ENCODE data around the gene HAGHL.

HAGHL gene

GRCh38 chr16:702341-702740 is 24.6 kb upstream of the HAGHL start:
- H3K79me2 ChIP-seq (ENCODE audit: insufficient read depth, low read length) = no peaks in the 10 kb centered on the region
- no peaks in the 10 kb centered on the region for H3K9me3 ChIP-seq (ENCODE audit: insufficient read depth, low read length, severe bottlenecking)
- no peak overlapping the region for H3K4me2 ChIP-seq (ENCODE audit: insufficient read depth, low read length)
- no peaks in the 10 kb centered on the region for H3K27me3 ChIP-seq (ENCODE audit: insufficient read depth, low read length, poor library complexity)
- no peaks in the 10 kb centered on the region for H3K4me1 ChIP-seq (ENCODE audit: insufficient read depth, low read length)
- no peak overlapping the region for H3K4me3 ChIP-seq (ENCODE audit: low read depth in 1 of 2, low read length in 2 of 2)
- ATAC-seq (ENCODE audit: insufficient read depth, low read depth) (no peak), DNase-seq (no peak)
- no peaks in the 10 kb centered on the region for H3K36me3 ChIP-seq (ENCODE audit: insufficient read depth, low read length)
- H3K9ac ChIP-seq (ENCODE audit: low read depth, low read length) = no peak overlapping the region
- H4K20me1 ChIP-seq (ENCODE audit: insufficient read depth, low read length) = peaks cover 5% of the 10 kb centered on the region
- no peak overlapping the region for H2AFZ ChIP-seq (ENCODE audit: low read depth, low read length)
- H3K27ac ChIP-seq (ENCODE audit: low read length) = no peak overlapping the region
- no peak for TF ChIP-seq EZH2 (IDR thresholded peaks at IDR 0.05; ENCODE audit: borderline replicate concordance, low read depth, low read length, severe bottlenecking)
- no peak for TF ChIP-seq CTCF (IDR thresholded peaks at IDR 0.05; ENCODE audit: borderline replicate concordance, extremely low read depth, low read length, poor library complexity, severe bottlenecking)

- Histone ChIP-seq H3K9ac (ENCODE audit: low read depth, low read length) (no peak overlapping the region), H3K36me3 (ENCODE audit: insufficient read depth, low read length) (no peaks in the 10 kb centered on the region), H3K79me2 (ENCODE audit: insufficient read depth, low read length) (no peaks in the 10 kb centered on the region), H3K9me3 (ENCODE audit: insufficient read depth, low read length, severe bottlenecking) (no peaks in the 10 kb centered on the region), H3K4me2 (ENCODE audit: insufficient read depth, low read length) (no peak overlapping the region), H3K4me3 (ENCODE audit: low read depth in 1 of 2, low read length in 2 of 2) (no peak overlapping the region), H2AFZ (ENCODE audit: low read depth, low read length) (no peak overlapping the region), H4K20me1 (ENCODE audit: insufficient read depth, low read length) (peaks cover 8% of the 10 kb centered on the region), H3K27ac (ENCODE audit: low read length) (no peak overlapping the region), H3K27me3 (ENCODE audit: insufficient read depth, low read length, poor library complexity) (no peaks in the 10 kb centered on the region), H3K4me1 (ENCODE audit: insufficient read depth, low read length) (no peaks in the 10 kb centered on the region)
- TF ChIP-seq EZH2 (IDR thresholded peaks at IDR 0.05; ENCODE audit: borderline replicate concordance, low read depth, low read length, severe bottlenecking) (no peak), CTCF (IDR thresholded peaks at IDR 0.05; ENCODE audit: borderline replicate concordance, extremely low read depth, low read length, poor library complexity, severe bottlenecking) (no peak)
- ATAC-seq (ENCODE audit: insufficient read depth, low read depth) = no peak
- DNase-seq = no peak
These were observed 23.5 kb upstream of the HAGHL start for GRCh38 chr16:703406-703805.

GRCh38 chr16:704047-704446 is 22.9 kb upstream of the HAGHL start:
- Histone ChIP-seq H3K4me2 (ENCODE audit: insufficient read depth, low read length) (no peak overlapping the region), H3K27ac (ENCODE audit: low read length) (no peak overlapping the region), H3K4me1 (ENCODE audit: insufficient read depth, low read length) (no peaks in the 10 kb centered on the region), H3K36me3 (ENCODE audit: insufficient read depth, low read length) (no peaks in the 10 kb centered on the region), H3K27me3 (ENCODE audit: insufficient read depth, low read length, poor library complexity) (no peaks in the 10 kb centered on the region), H3K79me2 (ENCODE audit: insufficient read depth, low read length) (no peaks in the 10 kb centered on the region), H3K4me3 (ENCODE audit: low read depth in 1 of 2, low read length in 2 of 2) (no peak overlapping the region), H3K9ac (ENCODE audit: low read depth, low read length) (no peak overlapping the region), H3K9me3 (ENCODE audit: insufficient read depth, low read length, severe bottlenecking) (no peaks in the 10 kb centered on the region), H4K20me1 (ENCODE audit: insufficient read depth, low read length) (peaks cover 10% of the 10 kb centered on the region), H2AFZ (ENCODE audit: low read depth, low read length) (no peak overlapping the region)
- ATAC-seq (ENCODE audit: insufficient read depth, low read depth) (no peak), DNase-seq (no peak)
- TF ChIP-seq CTCF (IDR thresholded peaks at IDR 0.05; ENCODE audit: borderline replicate concordance, extremely low read depth, low read length, poor library complexity, severe bottlenecking) = no peak
- no peak for TF ChIP-seq EZH2 (IDR thresholded peaks at IDR 0.05; ENCODE audit: borderline replicate concordance, low read depth, low read length, severe bottlenecking)
